ENCODE data around the gene AFAP1.

AFAP1 gene, protein sequence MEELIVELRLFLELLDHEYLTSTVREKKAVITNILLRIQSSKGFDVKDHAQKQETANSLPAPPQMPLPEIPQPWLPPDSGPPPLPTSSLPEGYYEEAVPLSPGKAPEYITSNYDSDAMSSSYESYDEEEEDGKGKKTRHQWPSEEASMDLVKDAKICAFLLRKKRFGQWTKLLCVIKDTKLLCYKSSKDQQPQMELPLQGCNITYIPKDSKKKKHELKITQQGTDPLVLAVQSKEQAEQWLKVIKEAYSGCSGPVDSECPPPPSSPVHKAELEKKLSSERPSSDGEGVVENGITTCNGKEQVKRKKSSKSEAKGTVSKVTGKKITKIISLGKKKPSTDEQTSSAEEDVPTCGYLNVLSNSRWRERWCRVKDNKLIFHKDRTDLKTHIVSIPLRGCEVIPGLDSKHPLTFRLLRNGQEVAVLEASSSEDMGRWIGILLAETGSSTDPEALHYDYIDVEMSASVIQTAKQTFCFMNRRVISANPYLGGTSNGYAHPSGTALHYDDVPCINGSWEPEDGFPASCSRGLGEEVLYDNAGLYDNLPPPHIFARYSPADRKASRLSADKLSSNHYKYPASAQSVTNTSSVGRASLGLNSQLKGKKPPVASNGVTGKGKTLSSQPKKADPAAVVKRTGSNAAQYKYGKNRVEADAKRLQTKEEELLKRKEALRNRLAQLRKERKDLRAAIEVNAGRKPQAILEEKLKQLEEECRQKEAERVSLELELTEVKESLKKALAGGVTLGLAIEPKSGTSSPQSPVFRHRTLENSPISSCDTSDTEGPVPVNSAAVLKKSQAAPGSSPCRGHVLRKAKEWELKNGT

DNA sequence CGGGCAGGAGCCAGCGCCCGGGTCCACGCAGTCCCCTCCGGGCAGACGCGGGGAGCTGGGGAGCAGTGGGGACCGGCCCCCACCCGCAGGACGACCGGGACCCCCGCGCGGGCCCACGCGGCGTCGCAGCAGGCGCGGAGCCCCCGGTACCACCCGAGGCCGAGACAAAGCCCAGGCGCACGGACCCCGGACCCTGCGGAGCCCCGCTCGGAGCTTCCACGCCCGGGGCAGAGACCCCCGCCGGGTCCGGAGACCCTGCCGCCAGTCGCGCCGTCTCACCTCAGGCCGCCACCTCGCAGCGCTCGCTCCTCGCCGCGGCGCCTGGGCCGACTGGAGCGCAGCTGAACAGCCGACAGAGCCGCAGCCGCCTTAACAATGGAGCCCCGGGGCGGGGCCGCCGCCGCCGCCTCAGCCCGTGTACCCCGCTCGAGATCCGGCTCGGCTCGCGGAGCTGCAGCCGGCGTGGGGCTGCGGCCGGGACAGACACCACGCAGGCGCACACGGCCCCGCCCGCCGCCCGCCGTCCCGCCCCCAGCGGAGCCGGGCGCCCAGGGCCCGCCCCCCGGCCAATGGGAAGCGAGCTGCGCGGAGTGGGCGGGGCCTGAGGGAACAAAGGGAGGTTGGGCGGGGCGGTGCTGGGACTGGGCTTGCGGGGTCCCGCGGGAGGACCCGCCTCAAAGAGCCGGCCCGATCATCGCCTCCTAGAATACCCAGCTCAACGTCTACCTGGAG lies at the start of gene AFAP1:
AFAP1 (minus strand) TSS at position 485 of the 732 bp plus-strand sequence. CDS start 67,783 bp downstream, outside the sequence.
- DNase-seq (ENCODE audit: low read depth), result peak; percentile 78

- DNase-seq (ENCODE audit: low read depth), result no peak
Observed at GRCh38 chr4:7988437-7988836, 48.8 kb upstream of the AFAP1 start.

- DNase-seq (ENCODE audit: low read depth), result peak; percentile 27
Observed at GRCh38 chr4:7987148-7987989, 47.7 kb upstream of the AFAP1 start.

GRCh38 chr4:7985891-7986441 lies 46.3 kb upstream of the AFAP1 start:
- no peak for DNase-seq (ENCODE audit: low read depth)

- DNase-seq (ENCODE audit: low read depth), result no peak
Observed at GRCh38 chr4:7985072-7985471, 45.4 kb upstream of the AFAP1 start.

DNA sequence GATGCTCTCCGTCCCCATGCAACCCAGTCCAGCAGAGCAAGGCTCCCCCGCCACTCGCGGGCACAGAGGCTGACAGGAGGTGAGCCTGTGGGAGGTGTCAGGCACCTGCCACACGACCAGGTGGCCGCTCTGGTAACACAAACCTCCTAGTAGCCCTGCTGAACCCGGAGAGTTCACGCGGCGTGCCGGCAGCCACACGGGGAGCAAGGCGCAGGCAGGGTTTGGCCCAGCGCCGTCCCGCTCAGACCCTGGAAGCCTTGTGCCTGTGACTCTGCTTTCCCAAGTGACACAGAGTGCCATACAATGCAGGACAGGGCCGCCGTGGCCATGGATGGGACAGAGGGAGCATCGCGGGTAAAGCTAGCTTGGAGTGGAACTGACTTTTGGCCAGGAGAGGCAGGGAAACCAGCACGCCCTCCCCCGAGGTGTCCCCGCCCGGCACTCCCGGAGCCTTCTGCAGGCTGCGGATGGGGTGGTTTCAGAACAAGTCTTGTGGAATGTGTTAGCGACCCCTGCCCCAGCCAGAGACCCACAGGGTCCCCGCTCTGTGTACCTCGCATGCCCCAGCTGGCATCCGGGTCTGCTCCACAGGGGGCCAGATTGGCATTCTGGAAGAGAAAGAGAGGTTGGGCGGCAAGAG lies 44.7 kb upstream of the AFAP1 start:
- DNase-seq (ENCODE audit: low read depth), result no peak

GRCh38 chr4:7983296-7983695 lies 43.6 kb upstream of the AFAP1 start:
- DNase-seq (ENCODE audit: low read depth), result no peak

GRCh38 chr4:7981738-7982394 lies 42.2 kb upstream of the AFAP1 start:
- no peak for DNase-seq (ENCODE audit: low read depth)

DNA sequence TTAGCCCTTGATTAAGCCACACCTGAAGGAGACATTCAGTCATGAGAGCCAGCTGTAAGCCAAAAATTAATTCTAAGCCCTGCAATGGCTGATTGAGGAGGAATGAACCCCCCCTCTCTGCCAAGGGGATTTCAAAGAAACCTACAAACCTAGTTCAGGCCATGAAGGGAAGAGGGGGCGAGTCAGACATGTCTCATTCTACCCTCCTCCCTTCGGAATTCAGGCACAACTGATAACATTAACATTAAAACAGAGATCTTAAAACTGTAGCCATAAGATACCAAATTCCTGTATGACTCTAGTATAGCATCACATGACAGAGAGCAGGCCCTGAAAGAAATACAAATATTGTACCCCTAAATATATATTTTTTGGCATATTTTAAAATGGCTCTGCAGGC lies 40.4 kb upstream of the AFAP1 start:
- DNase-seq (ENCODE audit: low read depth), result no peak

- no peak for DNase-seq (ENCODE audit: low read depth)
Observed at GRCh38 chr4:7979652-7979968, 39.9 kb upstream of the AFAP1 start.

- no peak for DNase-seq (ENCODE audit: low read depth)
Observed at GRCh38 chr4:7978907-7979651, 39.4 kb upstream of the AFAP1 start.

DNA sequence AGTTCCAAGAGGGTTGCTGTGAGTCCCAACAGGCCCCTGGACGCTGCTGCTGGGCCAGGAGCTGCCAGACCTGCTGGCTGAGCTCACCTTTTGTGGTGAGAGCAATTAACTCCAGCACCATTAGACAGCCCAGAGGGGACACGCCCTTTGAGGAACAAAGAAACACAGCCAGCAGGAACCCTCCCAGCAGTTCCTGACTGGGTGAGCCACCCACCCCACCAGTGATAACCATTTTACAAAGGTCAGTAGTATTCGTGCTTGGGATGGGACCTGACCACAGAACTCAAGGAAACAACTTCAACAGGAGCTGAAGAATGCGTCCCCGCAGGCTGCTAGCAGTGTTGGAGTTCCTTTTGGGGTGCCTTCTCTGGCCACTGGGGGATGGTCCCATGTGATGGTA lies 38.8 kb upstream of the AFAP1 start:
- DNase-seq (ENCODE audit: low read depth), result no peak

GRCh38 chr4:7976634-7977033 lies 37.0 kb upstream of the AFAP1 start:
- no peak for DNase-seq (ENCODE audit: low read depth)

DNA sequence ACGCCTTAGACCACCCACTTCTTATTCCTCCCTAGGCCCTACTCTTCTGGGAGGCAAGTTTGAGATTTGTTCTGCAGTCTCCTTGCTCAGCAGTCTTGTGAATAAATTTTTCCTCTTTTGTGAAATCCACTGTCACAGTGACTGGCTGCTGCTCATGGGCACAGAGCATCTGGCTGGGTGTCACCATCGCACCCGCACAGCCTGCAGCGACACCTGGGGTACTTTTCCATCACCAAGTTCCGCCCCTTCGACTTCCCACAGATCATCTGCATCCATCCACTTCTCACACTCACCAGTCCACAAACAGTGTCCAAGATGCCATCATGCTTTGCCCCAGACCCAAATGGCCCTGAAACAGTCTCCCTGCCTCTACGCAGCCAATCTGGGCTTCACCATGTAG lies 36.4 kb upstream of the AFAP1 start:
- no peak for DNase-seq (ENCODE audit: low read depth)

- no peak for DNase-seq (ENCODE audit: low read depth)
Observed at GRCh38 chr4:7974425-7974824, 34.8 kb upstream of the AFAP1 start.

GRCh38 chr4:7973545-7973981 lies 33.9 kb upstream of the AFAP1 start:
- no peak for DNase-seq (ENCODE audit: low read depth)

DNA sequence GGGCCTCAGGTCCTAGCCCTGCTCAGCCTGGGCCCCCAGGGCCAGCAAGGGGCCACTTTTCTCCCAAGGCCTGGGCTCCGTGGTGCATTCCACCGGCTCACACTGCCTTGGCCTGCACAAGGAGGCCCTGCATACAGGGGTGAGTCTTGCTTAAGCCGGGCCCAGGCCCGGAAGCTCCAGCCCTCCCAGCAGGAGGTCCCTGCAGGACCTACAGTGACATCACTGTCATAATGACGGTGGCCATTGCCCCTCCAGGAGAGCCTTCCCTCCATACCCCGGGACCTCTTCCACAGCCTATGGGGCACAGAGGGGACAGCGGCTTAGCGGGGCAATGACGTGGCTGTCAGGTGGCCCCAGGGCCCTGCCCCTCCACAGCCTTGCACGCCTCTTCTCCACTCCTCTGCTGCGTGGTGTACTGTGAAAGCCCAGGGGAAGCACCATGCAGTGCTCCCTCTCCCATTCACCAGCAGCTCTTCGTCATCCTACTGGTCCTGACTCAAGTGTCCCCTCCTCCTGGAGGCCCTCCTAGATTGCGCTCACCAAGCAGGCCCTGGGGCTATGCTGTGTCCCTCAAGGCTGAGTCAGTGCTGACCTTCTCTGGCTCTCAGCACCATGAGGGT lies 32.3 kb upstream of the AFAP1 start:
- DNase-seq (ENCODE audit: low read depth), result no peak

GRCh38 chr4:7971159-7971631 lies 31.5 kb upstream of the AFAP1 start:
- no peak for DNase-seq (ENCODE audit: low read depth)

- DNase-seq (ENCODE audit: low read depth), result no peak
Observed at GRCh38 chr4:7970361-7970946, 30.8 kb upstream of the AFAP1 start.
